ENCODE data around the gene TREH.

- TF ChIP-seq CTCF (IDR thresholded peaks at IDR 0.05) = no peak
- no peak for TF ChIP-seq POLR2AphosphoS5 (IDR thresholded peaks at IDR 0.05)
These were observed 18.6 kb downstream of the TREH start for GRCh38 chr11:118660681-118661424.

Measured in sigmoid colon (tissue), 4 donors.